GM19328 (cell line): Measurements from ENCODE around the gene MAP6.

Experiments
- ATAC-seq: cut with Tn5 transposase; IDR thresholded peaks from one replicate; pipeline ENCODE4 v1.9.1; 2021; ENCODE audit warnings: mild to moderate bottlenecking, moderate library complexity; ENCODE audit not compliant: unreplicated experiment

Gene MAP6

GRCh38 chr11:75554258-75555022 is 114.4 kb downstream of the MAP6 start:
- ATAC-seq: no peak

DNA sequence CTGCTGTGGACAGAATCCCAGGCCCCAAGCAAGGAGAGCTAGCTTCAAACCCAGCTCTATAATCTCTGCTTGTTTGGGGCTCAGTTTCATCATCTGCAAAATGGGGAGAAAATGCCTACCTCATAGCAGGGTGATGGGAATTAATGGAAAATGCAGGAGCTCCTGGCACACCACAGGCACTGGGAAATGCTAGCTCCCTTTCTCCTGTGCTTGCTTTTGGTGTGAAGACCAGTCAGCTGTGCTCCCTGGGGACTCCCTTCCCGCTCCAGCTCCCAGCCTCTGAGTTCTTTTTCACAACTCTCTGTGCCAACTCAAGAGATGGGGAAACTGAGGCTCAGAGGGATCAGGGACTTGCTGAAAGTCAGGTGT is 115.0 kb downstream of the MAP6 start:
- no peak for ATAC-seq

GRCh38 chr11:75553182-75553581 is 115.7 kb downstream of the MAP6 start:
- ATAC-seq: no peak

DNA sequence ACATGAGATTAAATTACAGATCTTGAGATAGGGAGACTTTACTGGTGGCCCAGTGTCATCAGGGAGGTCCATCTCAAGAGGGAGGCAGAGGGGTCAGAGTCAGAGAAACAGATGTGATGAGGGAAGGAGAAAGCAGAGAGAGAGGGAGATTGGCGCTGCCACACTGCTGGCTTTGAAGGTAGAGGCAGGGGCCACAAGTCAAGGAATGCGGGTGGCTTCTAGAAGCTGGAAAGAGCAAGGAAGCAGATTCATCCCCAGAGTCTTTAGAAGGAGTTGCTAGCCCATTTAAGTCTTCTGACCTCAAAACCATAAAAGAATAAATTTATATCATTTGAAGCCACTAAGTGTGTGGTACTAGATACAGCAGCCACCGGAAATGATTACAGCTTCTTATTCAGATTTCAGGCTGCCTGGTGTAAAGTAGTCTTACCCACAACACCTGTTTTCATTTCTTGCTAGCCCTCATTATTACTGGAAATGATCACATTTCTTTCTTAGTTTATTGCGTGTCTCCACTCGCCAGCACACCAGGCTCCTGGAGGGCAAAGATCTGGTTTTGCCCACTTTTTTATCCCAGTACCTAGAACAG is 119.4 kb downstream of the MAP6 start:
- ATAC-seq: no peak

DNA sequence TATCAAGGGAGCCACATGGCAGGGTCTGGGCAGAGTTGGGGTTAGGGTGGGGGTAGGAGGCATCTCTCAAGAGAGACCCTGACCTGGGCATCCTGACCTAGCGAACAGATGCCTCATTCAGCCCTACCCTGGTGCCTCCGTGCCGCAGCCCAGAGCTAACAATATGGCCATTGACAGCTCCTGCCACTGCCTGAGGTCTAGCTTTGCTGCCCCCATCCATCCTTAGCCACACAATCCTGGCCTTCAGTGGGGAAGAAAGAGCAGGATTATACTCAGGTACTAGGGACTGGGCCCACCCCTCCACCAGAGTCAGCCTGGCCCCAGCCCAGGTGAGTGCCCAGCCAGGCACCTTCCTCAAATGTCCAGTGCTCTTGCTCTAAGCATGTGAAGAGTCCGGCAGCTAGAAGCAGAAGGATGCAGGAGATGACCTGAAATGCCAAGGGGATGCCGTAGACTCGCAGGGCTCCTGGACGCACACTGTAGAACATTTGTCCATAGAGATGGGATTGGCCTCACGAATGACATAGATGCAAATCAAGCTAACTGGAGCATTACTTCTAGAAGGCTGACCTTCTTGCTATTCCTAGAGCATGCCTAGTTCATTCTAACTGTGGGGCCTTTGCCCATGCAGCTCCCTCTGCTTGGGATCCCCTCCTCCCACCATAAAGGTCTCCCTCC is 120.1 kb downstream of the MAP6 start:
- ATAC-seq: no peak

- ATAC-seq: no peak
Measured at GRCh38 chr11:75547617-75548058, 121.2 kb downstream of the MAP6 start.

DNA sequence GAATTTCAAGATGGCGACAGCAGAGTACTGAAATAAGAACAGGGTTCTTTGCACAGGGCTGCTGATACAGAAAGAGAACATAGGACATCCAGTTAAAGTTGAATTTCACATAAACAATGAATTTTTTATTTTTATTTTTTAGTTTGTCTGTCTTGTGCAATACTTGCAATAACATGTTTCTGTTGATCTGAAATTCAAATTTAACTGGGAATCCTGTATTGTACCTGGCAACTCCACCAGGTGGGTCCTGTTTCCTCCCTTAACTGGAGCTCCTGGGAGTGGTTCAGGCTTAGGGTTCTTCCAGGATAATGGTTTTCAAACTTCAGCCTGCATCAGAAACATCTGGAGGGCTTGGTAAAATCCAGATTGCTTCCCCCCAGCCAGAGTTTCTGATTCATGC is 121.7 kb downstream of the MAP6 start:
- no peak for ATAC-seq

GRCh38 chr11:75543806-75544205 is 125.0 kb downstream of the MAP6 start:
- no peak for ATAC-seq

- ATAC-seq: no peak
Measured at GRCh38 chr11:75542088-75542438, 126.8 kb downstream of the MAP6 start.

- ATAC-seq: no peak
Measured at GRCh38 chr11:75541193-75542087, 127.4 kb downstream of the MAP6 start.

DNA sequence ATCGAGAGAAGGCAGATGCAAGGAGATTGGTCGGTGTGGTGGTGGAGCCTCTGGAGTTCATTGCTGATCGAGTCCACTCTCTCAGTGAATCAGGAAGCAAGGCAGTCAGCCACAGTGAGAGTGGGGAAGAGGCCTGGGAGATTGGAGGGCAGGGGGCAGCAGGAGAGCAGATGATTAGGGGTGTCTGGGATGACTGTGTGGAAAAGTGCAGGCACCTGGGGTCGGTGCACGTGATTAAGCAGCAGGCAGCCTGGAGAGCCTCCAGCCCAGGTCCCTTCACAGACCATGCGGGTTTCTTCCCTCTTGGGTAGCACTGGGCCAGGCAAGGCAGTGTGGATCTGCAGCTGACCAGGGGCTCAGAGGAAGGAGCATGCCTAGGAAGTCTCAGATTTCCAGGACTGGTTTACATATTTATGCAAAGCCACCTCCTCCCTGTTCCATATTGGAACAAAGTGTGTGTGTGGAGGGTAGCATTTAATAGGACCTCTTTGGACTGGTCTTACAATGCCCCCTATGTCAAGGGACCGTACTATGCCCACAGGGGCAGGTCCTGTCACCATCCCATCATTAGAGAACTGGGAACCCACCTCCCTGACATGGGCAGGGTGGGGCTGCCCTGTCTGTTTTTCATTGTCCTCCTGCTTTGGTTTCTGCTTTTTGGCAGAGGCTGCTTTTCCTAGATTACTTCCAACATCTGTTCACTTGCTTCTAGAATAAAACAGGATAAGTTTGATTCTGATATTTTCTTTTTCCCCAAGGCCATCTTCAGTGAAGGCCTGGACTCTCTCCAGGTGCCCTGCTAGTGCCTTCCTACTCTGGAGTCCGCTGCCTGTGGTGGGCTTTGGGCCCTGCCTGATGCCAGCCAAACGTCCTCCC is 129.1 kb downstream of the MAP6 start:
- ATAC-seq: no peak

GRCh38 chr11:75538150-75538942 is 130.5 kb downstream of the MAP6 start:
- no peak for ATAC-seq

DNA sequence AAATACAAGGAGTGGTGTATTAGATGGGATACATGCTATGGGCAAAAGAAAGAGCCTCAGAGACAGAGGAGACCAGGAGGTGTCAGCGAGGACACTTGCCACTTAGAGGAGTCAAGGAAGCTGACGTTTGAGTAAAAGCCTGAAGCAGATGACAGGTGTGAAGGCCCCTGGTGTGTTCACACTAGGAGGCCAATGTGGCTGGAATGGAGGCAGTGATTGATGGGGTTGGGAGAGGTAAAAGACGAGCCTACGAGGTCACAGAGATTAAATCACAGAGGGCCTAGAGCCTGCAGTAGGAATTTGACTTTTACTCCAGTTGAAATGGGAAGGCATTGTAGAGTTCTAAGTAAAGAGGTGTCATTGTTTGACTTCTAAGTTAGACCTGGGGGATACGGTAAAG is 131.1 kb downstream of the MAP6 start:
- ATAC-seq: no peak
